Osteocyte (in vitro differentiated cells): ENCODE results near the gene NTSR2. TPM values are rescaled to one million over a fixed set of nuclear protein-coding genes. Genes with fewer than 3 reads are reported as not detected.

Experiments
- DNase-seq: peaks from one replicate; pipeline ENCODE4 v3.0.0; 2021; ENCODE audit warnings: mixed read lengths; ENCODE audit not compliant: unreplicated experiment; ENCODE audit errors: extremely low spot score
- H3K27ac Mint-ChIP-seq: one replicate; pipeline ENCODE4 v1.8.0; 2021; ENCODE audit warnings: mild to moderate bottlenecking, mixed read lengths; ENCODE audit not compliant: unreplicated experiment
- H3K27me3 Mint-ChIP-seq: one replicate; pipeline ENCODE4 v1.8.0; 2021; ENCODE audit warnings: mixed read lengths; ENCODE audit not compliant: unreplicated experiment
- H3K36me3 Mint-ChIP-seq: one replicate; pipeline ENCODE4 v1.8.0; 2021; ENCODE audit warnings: mixed read lengths; ENCODE audit not compliant: unreplicated experiment
- H3K4me1 Mint-ChIP-seq: one replicate; pipeline ENCODE4 v1.8.0; 2021; ENCODE audit warnings: mixed read lengths; ENCODE audit not compliant: unreplicated experiment
- H3K4me3 Mint-ChIP-seq: one replicate; pipeline ENCODE4 v1.8.0; 2021; ENCODE audit warnings: mild to moderate bottlenecking, moderate library complexity, mixed read lengths; ENCODE audit not compliant: unreplicated experiment
- H3K9me3 Mint-ChIP-seq: one replicate; pipeline ENCODE4 v1.8.0; 2021; ENCODE audit warnings: mixed read lengths; ENCODE audit not compliant: unreplicated experiment
- CTCF ChIP-seq: fragments of 200-600 bp; sonication (generic); IDR thresholded peaks from 2 replicates; pipeline ENCODE4 v1.5.0; 2021; ENCODE audit warnings: antibody characterized with exemption, mild to moderate bottlenecking, moderate library complexity
- total RNA-seq: library from RNA; stranded (reverse); gene quantifications from 2 replicates; pipeline ENCODE4 v1.2.1, GENCODE V29; 2021

NTSR2 gene
- total RNA-seq, 1 donor from 2014 or later, result not detected

GRCh38 chr2:11629215-11629614 lies 40.8 kb downstream of the NTSR2 start:
- Mint-ChIP-seq H3K9me3 (peaks cover 9% of the 10 kb centered on the region), H3K27ac (no peak overlapping the region), H3K27me3 (peaks cover 5% of the 10 kb centered on the region), H3K4me1 (no peaks in the 10 kb centered on the region), H3K36me3 (no peaks in the 10 kb centered on the region), H3K4me3 (no peak overlapping the region)
- no peak for TF ChIP-seq CTCF
- no peak for DNase-seq

GRCh38 chr2:11628675-11629074 lies 41.3 kb downstream of the NTSR2 start:
- DNase-seq, result no peak
- H3K9me3 Mint-ChIP-seq, result peaks cover 9% of the 10 kb centered on the region
- no peak overlapping the region for H3K4me3 Mint-ChIP-seq
- no peaks in the 10 kb centered on the region for H3K36me3 Mint-ChIP-seq
- H3K27me3 Mint-ChIP-seq, result peaks cover 5% of the 10 kb centered on the region
- TF ChIP-seq CTCF, result no peak
- no peaks in the 10 kb centered on the region for H3K4me1 Mint-ChIP-seq
- H3K27ac Mint-ChIP-seq, result no peak overlapping the region

GRCh38 chr2:11625671-11626070 lies 44.3 kb downstream of the NTSR2 start:
- H3K9me3 Mint-ChIP-seq, result peaks cover 9% of the 10 kb centered on the region
- H3K4me3 Mint-ChIP-seq, result no peak overlapping the region
- H3K36me3 Mint-ChIP-seq, result no peaks in the 10 kb centered on the region
- H3K4me1 Mint-ChIP-seq, result no peaks in the 10 kb centered on the region
- TF ChIP-seq CTCF, result no peak
- no peak for DNase-seq
- H3K27ac Mint-ChIP-seq, result no peak overlapping the region
- peaks cover 4% of the 10 kb centered on the region for H3K27me3 Mint-ChIP-seq

- H3K9me3 Mint-ChIP-seq, result peaks cover 9% of the 10 kb centered on the region
- no peak overlapping the region for H3K27ac Mint-ChIP-seq
- DNase-seq, result no peak
- no peaks in the 10 kb centered on the region for H3K4me1 Mint-ChIP-seq
- no peak overlapping the region for H3K4me3 Mint-ChIP-seq
- H3K36me3 Mint-ChIP-seq, result no peaks in the 10 kb centered on the region
- peaks cover 4% of the 10 kb centered on the region for H3K27me3 Mint-ChIP-seq
- TF ChIP-seq CTCF, result no peak
Observed at GRCh38 chr2:11624893-11625292, 45.1 kb downstream of the NTSR2 start.

GRCh38 chr2:11622611-11623010 lies 47.4 kb downstream of the NTSR2 start:
- Mint-ChIP-seq H3K4me3 (no peak overlapping the region), H3K27ac (no peak overlapping the region), H3K9me3 (peaks cover 6% of the 10 kb centered on the region), H3K4me1 (no peaks in the 10 kb centered on the region), H3K36me3 (no peaks in the 10 kb centered on the region), H3K27me3 (peaks cover 9% of the 10 kb centered on the region)
- TF ChIP-seq CTCF, result no peak
- DNase-seq, result no peak
